GM12875 (cell line): ENCODE measurements around the gene NKTR.

Experiments used
- H3K4me3 ChIP-seq: one replicate; pipeline ENCODE4 v1.5.1; 2011; ENCODE audit warnings: low read depth, low read length, control low read depth
- CTCF ChIP-seq: IDR thresholded peaks from 2 replicates; pipeline ENCODE4 v1.5.1; 2011; ENCODE audit warnings: low read depth, mild to moderate bottlenecking, control low read depth, inconsistent platforms, low read length, moderate library complexity, borderline replicate concordance; ENCODE audit not compliant: insufficient read depth

NKTR gene

GRCh38 chr3:42663581-42664437 is 63.3 kb downstream of the NKTR start:
- H3K4me3 ChIP-seq, result no peak overlapping the region

GRCh38 chr3:42664438-42664803 is 63.9 kb downstream of the NKTR start:
- TF ChIP-seq CTCF, result no peak
- no peak overlapping the region for H3K4me3 ChIP-seq

More at GRCh38 chr3:42663581-42664437, 63.3 kb downstream of the NKTR start:
- TF ChIP-seq CTCF, result no peak

GRCh38 chr3:42665050-42665878 is 64.8 kb downstream of the NKTR start:
- no peak overlapping the region for H3K4me3 ChIP-seq
- TF ChIP-seq CTCF, result no peak

- H3K4me3 ChIP-seq, result no peak overlapping the region
- TF ChIP-seq CTCF, result no peak
These were observed 65.5 kb downstream of the NKTR start for GRCh38 chr3:42666022-42666421.

GRCh38 chr3:42666577-42666998 is 66.1 kb downstream of the NKTR start:
- TF ChIP-seq CTCF, result no peak
- H3K4me3 ChIP-seq, result no peak overlapping the region

GRCh38 chr3:42667096-42667522 is 66.6 kb downstream of the NKTR start:
- H3K4me3 ChIP-seq, result no peak overlapping the region
- TF ChIP-seq CTCF, result no peak
